ENCODE measurements around the gene OR2F2. TPM values are rescaled to one million over a fixed set of nuclear protein-coding genes. Genes with fewer than 3 reads are reported as not detected.

Gene OR2F2
- not detected in 2 replicates for total RNA-seq (2014; rRNA removed; shearing (Covaris generic))
- polyA plus RNA-seq (2016; fragmentation: Nextera tagmentation; extraction: Ambion mirVana) = not detected in 2 replicates

GRCh38 chr7:143934526-143935325, at the start of gene OR2F2:
Gene OR2F2, plus strand, starts transcription at chr7:143935233. Its CDS starts 0 bp downstream, at chr7:143935233.
- peak within 1 kb of the TSS; percentile 93 for H3K27ac ChIP-seq
- in situ Hi-C loops (cut with MboI) = no loop called here
- H3K9me3 ChIP-seq (ENCODE audit: low read depth) = no peaks in the 10 kb centered on the region
- H3K36me3 ChIP-seq (ENCODE audit: low read depth) = no peaks in the 10 kb centered on the region
- no peak within 1 kb of the TSS for H3K4me3 ChIP-seq
- DNase-seq = peak; percentile 73
- no peaks in the 10 kb centered on the region for H3K79me2 ChIP-seq (ENCODE audit: insufficient read depth)
- H3K27me3 ChIP-seq (replicated peaks; ENCODE audit: insufficient read depth) = no peaks in the 10 kb centered on the region
- H2AFZ ChIP-seq = peak within 1 kb of the TSS; percentile 11; the same call in 1 of the 2 replicates
- TF ChIP-seq EZH2 (IDR thresholded peaks at IDR 0.05; ENCODE audit: insufficient read depth, poor library complexity, severe bottlenecking) (no peak), EZH2phosphoT487 (IDR thresholded peaks at IDR 0.05; ENCODE audit: insufficient read depth, low read depth) (no peak)
- peak within 1 kb of the TSS; percentile 40 for H3K4me2 ChIP-seq (ENCODE audit: unreplicated experiment)
- H4K20me1 ChIP-seq (ENCODE audit: insufficient read depth) = no peaks in the 10 kb centered on the region
- H3K9ac ChIP-seq = peak within 1 kb of the TSS; percentile 50
- peaks cover 52% of the 10 kb centered on the region for H3K4me1 ChIP-seq (ENCODE audit: insufficient read depth)
- 23 to 24% methylated on average over 3 of the region's 3 CpGs for WGBS, 2 experiments (ENCODE audit: low coverage in 1 of 2, low lambda C conversion rate in 2 of 2, missing lambda C conversion rate in 2 of 2)
- peaks cover 31% of the 10 kb centered on the region for H3F3A ChIP-seq (ENCODE audit: insufficient read depth)
- H3K9me2 ChIP-seq (ENCODE audit: insufficient read depth) = no peaks in the 10 kb centered on the region

GRCh38 chr7:143885951-143886350, 49.1 kb upstream of the OR2F2 start:
- Histone ChIP-seq H4K20me1 (ENCODE audit: insufficient read depth) (peaks cover 5% of the 10 kb centered on the region; the same call in 1 of the 2 replicates), H3K4me2 (ENCODE audit: unreplicated experiment) (no peak overlapping the region), H3K4me1 (ENCODE audit: insufficient read depth) (0 out of 2 replicates have a peak, but pooled peaks cover 7% of the 10 kb centered on the region), H3F3A (ENCODE audit: insufficient read depth) (peaks cover 3% of the 10 kb centered on the region; the same call in 1 of the 2 replicates), H3K4me3 (no peak overlapping the region), H3K9ac (no peak overlapping the region), H3K9me3 (ENCODE audit: low read depth) (no peaks in the 10 kb centered on the region), H3K36me3 (ENCODE audit: low read depth) (peaks cover 9% of the 10 kb centered on the region; the same call in 1 of the 2 replicates), H3K27ac (no peak overlapping the region), H2AFZ (no peak overlapping the region), H3K27me3 (replicated peaks; ENCODE audit: insufficient read depth) (no peaks in the 10 kb centered on the region), H3K9me2 (ENCODE audit: insufficient read depth) (no peaks in the 10 kb centered on the region), H3K79me2 (ENCODE audit: insufficient read depth) (peaks cover 86% of the 10 kb centered on the region)
- TF ChIP-seq EZH2phosphoT487 (IDR thresholded peaks at IDR 0.05; ENCODE audit: insufficient read depth, low read depth) (no peak), EZH2 (IDR thresholded peaks at IDR 0.05; ENCODE audit: insufficient read depth, poor library complexity, severe bottlenecking) (no peak)
- 96% methylated on average over 3 of the region's 3 CpGs for WGBS, 2 experiments (ENCODE audit: low coverage in 1 of 2, low lambda C conversion rate in 2 of 2, missing lambda C conversion rate in 2 of 2)
- in situ Hi-C loops (cut with MboI) = loop anchor here (10.0 kb wide), 1 partner anchor 119 kb away; the partner anchor contains the start of gene OR6B1
- DNase-seq = no peak

GRCh38 chr7:143886826-143887477, 48.1 kb upstream of the OR2F2 start:
- no peak for DNase-seq
- WGBS, 2 experiments (ENCODE audit: low coverage in 1 of 2, low lambda C conversion rate in 2 of 2, missing lambda C conversion rate in 2 of 2) = 91 to 95% methylated on average over 6 of the region's 6 CpGs
- in situ Hi-C loops (cut with MboI) = loop anchor here (10.0 kb wide), 1 partner anchor 118 kb away; the partner anchor contains the start of gene OR6B1

GRCh38 chr7:143889068-143889467, 46.0 kb upstream of the OR2F2 start:
- Histone ChIP-seq H3K27me3 (replicated peaks; ENCODE audit: insufficient read depth) (no peaks in the 10 kb centered on the region), H3K4me2 (ENCODE audit: unreplicated experiment) (no peak overlapping the region), H3K27ac (no peak overlapping the region), H3K9ac (no peak overlapping the region), H2AFZ (no peak overlapping the region), H3F3A (ENCODE audit: insufficient read depth) (peaks cover 5% of the 10 kb centered on the region; the same call in 1 of the 2 replicates), H3K4me3 (no peak overlapping the region), H4K20me1 (ENCODE audit: insufficient read depth) (peaks cover 5% of the 10 kb centered on the region; the same call in 1 of the 2 replicates), H3K9me3 (ENCODE audit: low read depth) (no peaks in the 10 kb centered on the region), H3K4me1 (ENCODE audit: insufficient read depth) (no peaks in the 10 kb centered on the region), H3K9me2 (ENCODE audit: insufficient read depth) (no peaks in the 10 kb centered on the region), H3K36me3 (ENCODE audit: low read depth) (peaks cover 9% of the 10 kb centered on the region; the same call in 1 of the 2 replicates), H3K79me2 (ENCODE audit: insufficient read depth) (peaks cover 98% of the 10 kb centered on the region)
- TF ChIP-seq EZH2 (IDR thresholded peaks at IDR 0.05; ENCODE audit: insufficient read depth, poor library complexity, severe bottlenecking) (no peak), EZH2phosphoT487 (IDR thresholded peaks at IDR 0.05; ENCODE audit: insufficient read depth, low read depth) (no peak)
- DNase-seq = no peak
- WGBS, 2 experiments (ENCODE audit: low coverage in 1 of 2, low lambda C conversion rate in 2 of 2, missing lambda C conversion rate in 2 of 2) = 98 to 100% methylated on average over 2 of the region's 2 CpGs
- in situ Hi-C loops (cut with MboI) = loop anchor here (10.0 kb wide), 1 partner anchor 116 kb away; the partner anchor contains the start of gene OR6B1

More at GRCh38 chr7:143886826-143887477, 48.1 kb upstream of the OR2F2 start:
- Histone ChIP-seq H3K9me3 (ENCODE audit: low read depth) (no peaks in the 10 kb centered on the region), H3K9ac (no peak overlapping the region), H3K27ac (no peak overlapping the region), H3K27me3 (replicated peaks; ENCODE audit: insufficient read depth) (no peaks in the 10 kb centered on the region), H3K4me1 (ENCODE audit: insufficient read depth) (0 out of 2 replicates have a peak, but pooled peaks cover 3% of the 10 kb centered on the region), H3K9me2 (ENCODE audit: insufficient read depth) (no peaks in the 10 kb centered on the region), H3K36me3 (ENCODE audit: low read depth) (peaks cover 9% of the 10 kb centered on the region; the same call in 1 of the 2 replicates), H3K79me2 (ENCODE audit: insufficient read depth) (peaks cover 86% of the 10 kb centered on the region), H4K20me1 (ENCODE audit: insufficient read depth) (peaks cover 5% of the 10 kb centered on the region; the same call in 1 of the 2 replicates), H2AFZ (no peak overlapping the region), H3K4me2 (ENCODE audit: unreplicated experiment) (no peak overlapping the region), H3F3A (ENCODE audit: insufficient read depth) (peaks cover 5% of the 10 kb centered on the region; the same call in 1 of the 2 replicates), H3K4me3 (no peak overlapping the region)
- TF ChIP-seq EZH2phosphoT487 (IDR thresholded peaks at IDR 0.05; ENCODE audit: insufficient read depth, low read depth) (no peak), EZH2 (IDR thresholded peaks at IDR 0.05; ENCODE audit: insufficient read depth, poor library complexity, severe bottlenecking) (no peak)
